CD14-positive monocyte (primary cell): ENCODE results near the gene PDPR. TPM values are rescaled to one million over a fixed set of nuclear protein-coding genes. Genes with fewer than 3 reads are reported as not detected.
"Not testable (repeated sequence)": the region's sequence is repeated elsewhere in the genome, so short reads cannot be mapped to it uniquely, and the experiment has no call there.

Source experiments
- DNase-seq, 3 donors: peaks; one replicate each; pipeline ENCODE4 v3.0.0-alpha.2; 2011 to 2022
- H2AFZ ChIP-seq: 2 replicates; pipeline ENCODE4 v1.6.0; 2012; ENCODE audit warnings: mild to moderate bottlenecking, low read depth, low read length, inconsistent platforms; ENCODE audit not compliant: insufficient read depth, poor library complexity, severe bottlenecking
- H3K27ac ChIP-seq, 2 donors: 1 replicate in 1 of 2; 2 replicates in 1 of 2; pipeline ENCODE4 v1.5.1; 2012 to 2013; ENCODE audit warnings: low read length in 2 of 2, control low read depth in 1 of 2, inconsistent platforms in 1 of 2, low read depth in 1 of 2, mild to moderate bottlenecking in 1 of 2
- H3K27me3 ChIP-seq, 2 donors: one replicate each; pipeline versions ENCODE4 v1.6.0 to v1.6.1; 2011 to 2013; ENCODE audit warnings: low read length in 2 of 2; ENCODE audit not compliant: control insufficient read depth in 2 of 2, insufficient read depth in 2 of 2
- H3K36me3 ChIP-seq, 2 donors: replicated peaks in 1 of 2; 1 replicate in 1 of 2; 2 replicates in 1 of 2; pipeline versions ENCODE4 v1.5.1 to v1.6.1; 2012 to 2013; ENCODE audit warnings: low read length in 2 of 2, control low read depth in 1 of 2, inconsistent platforms in 1 of 2, mild to moderate bottlenecking in 1 of 2; ENCODE audit not compliant: insufficient read depth in 2 of 2, control insufficient read depth in 1 of 2
- H3K4me1 ChIP-seq, 2 donors: 1 replicate in 1 of 2; 2 replicates in 1 of 2; pipeline versions ENCODE4 v1.5.1 to v1.6.1; 2012 to 2013; ENCODE audit warnings: low read length in 2 of 2, control low read depth in 1 of 2, inconsistent platforms in 1 of 2, mild to moderate bottlenecking in 1 of 2, moderate library complexity in 1 of 2; ENCODE audit not compliant: insufficient read depth in 2 of 2, control insufficient read depth in 1 of 2
- H3K4me2 ChIP-seq: replicated peaks from 2 replicates; pipeline ENCODE3; 2012; ENCODE audit warnings: low read length, moderate library complexity, mild to moderate bottlenecking; ENCODE audit not compliant: poor library complexity, severe bottlenecking; ENCODE audit errors: extremely low read depth
- H3K4me3 ChIP-seq, 3 experiments: fragments of 200-600 bp in 1 of 3; sonication (generic) in 1 of 3; replicated peaks in 1 of 3; 1 replicate in 2 of 3; 2 replicates in 1 of 3; pipeline ENCODE4 v1.5.1; 2011 to 2013; ENCODE audit warnings: low read length in 3 of 3, mild to moderate bottlenecking in 3 of 3, control low read depth in 2 of 3, low read depth in 2 of 3, inconsistent platforms in 1 of 3, moderate library complexity in 1 of 3
- H3K79me2 ChIP-seq: 2 replicates; pipeline ENCODE4 v1.6.0; 2012; ENCODE audit warnings: mild to moderate bottlenecking, control low read depth, inconsistent platforms, low read length, moderate library complexity; ENCODE audit not compliant: insufficient read depth
- H3K9ac ChIP-seq: 2 replicates; pipeline ENCODE4 v1.6.0; 2017; ENCODE audit warnings: low read length, mild to moderate bottlenecking; ENCODE audit not compliant: insufficient read depth, poor library complexity, severe bottlenecking
- H3K9me3 ChIP-seq, 2 donors: replicated peaks in 1 of 2; 1 replicate in 1 of 2; 2 replicates in 1 of 2; pipeline versions ENCODE4 v1.5.1 to v1.6.1; 2012 to 2013; ENCODE audit warnings: low read length in 2 of 2, control low read depth in 1 of 2; ENCODE audit not compliant: control insufficient read depth in 1 of 2, insufficient read depth in 1 of 2
- H4K20me1 ChIP-seq: 2 replicates; pipeline ENCODE4 v1.6.0; 2012; ENCODE audit warnings: mild to moderate bottlenecking, low read length, control low read depth, moderate library complexity; ENCODE audit not compliant: insufficient read depth
- H3K27ac Mint-ChIP-seq, 7 donors: one replicate each; pipeline ENCODE4 v1.8.0; 2020; ENCODE audit warnings: mild to moderate bottlenecking in 7 of 7, mixed read lengths in 7 of 7, moderate library complexity in 6 of 7, inconsistent platforms in 2 of 7
- H3K27me3 Mint-ChIP-seq, 3 donors: one replicate each; pipeline ENCODE4 v1.8.0; 2021 to 2022; ENCODE audit warnings: low read depth in 3 of 3, mild to moderate bottlenecking in 3 of 3, mixed read lengths in 3 of 3, moderate library complexity in 3 of 3, inconsistent platforms in 1 of 3
- H3K36me3 Mint-ChIP-seq, 2 donors: one replicate each; pipeline ENCODE4 v1.8.0; 2020; ENCODE audit warnings: mixed read lengths in 2 of 2, inconsistent platforms in 1 of 2, mild to moderate bottlenecking in 1 of 2
- H3K4me1 Mint-ChIP-seq: one replicate; pipeline ENCODE4 v1.8.0; 2020; ENCODE audit warnings: mild to moderate bottlenecking, mixed read lengths
- H3K4me3 Mint-ChIP-seq, 2 donors: one replicate each; pipeline ENCODE4 v1.8.0; 2020; ENCODE audit warnings: mild to moderate bottlenecking in 2 of 2, mixed read lengths in 2 of 2, moderate library complexity in 1 of 2
- H3K9me3 Mint-ChIP-seq, 7 donors: one replicate each; pipeline ENCODE4 v1.8.0; 2020 to 2022; ENCODE audit warnings: mixed read lengths in 7 of 7, mild to moderate bottlenecking in 6 of 7, moderate library complexity in 6 of 7, inconsistent platforms in 2 of 7
- WGBS: methylation state at CpG from one replicate; pipeline ENCODE4 v1.1.5; 2013; ENCODE audit warnings: missing lambda C conversion rate; ENCODE audit not compliant: insufficient coverage; 5-methylcytosine and 5-hydroxymethylcytosine counted together
- intact Hi-C, 2 donors: fragments of 100-400 bp; cut with micrococcal nuclease; formaldehyde crosslinking; loops; one replicate each; pipeline versions ENCODE4 v1.15.0 to v1.15.1; 2023
- polyA plus RNA-seq, 3 donors: library from polyadenylated mRNA; depleted of rRNA in 1 of 3; unstranded in 2 of 3; stranded (reverse) in 1 of 3; fragments of 300-500 nt in 2 of 3; fragments of >200 nt in 1 of 3; fragmentation: Illumina TruSeq in 2 of 3; gene quantifications; 1 replicate in 2 of 3; 2 replicates in 1 of 3; pipeline ENCODE4 v1.2.3, GENCODE V29; 2012 to 2021

PDPR gene
- polyA plus RNA-seq, 3 donors = 5.1 to 26.4 (median 5.7) TPM

DNA sequence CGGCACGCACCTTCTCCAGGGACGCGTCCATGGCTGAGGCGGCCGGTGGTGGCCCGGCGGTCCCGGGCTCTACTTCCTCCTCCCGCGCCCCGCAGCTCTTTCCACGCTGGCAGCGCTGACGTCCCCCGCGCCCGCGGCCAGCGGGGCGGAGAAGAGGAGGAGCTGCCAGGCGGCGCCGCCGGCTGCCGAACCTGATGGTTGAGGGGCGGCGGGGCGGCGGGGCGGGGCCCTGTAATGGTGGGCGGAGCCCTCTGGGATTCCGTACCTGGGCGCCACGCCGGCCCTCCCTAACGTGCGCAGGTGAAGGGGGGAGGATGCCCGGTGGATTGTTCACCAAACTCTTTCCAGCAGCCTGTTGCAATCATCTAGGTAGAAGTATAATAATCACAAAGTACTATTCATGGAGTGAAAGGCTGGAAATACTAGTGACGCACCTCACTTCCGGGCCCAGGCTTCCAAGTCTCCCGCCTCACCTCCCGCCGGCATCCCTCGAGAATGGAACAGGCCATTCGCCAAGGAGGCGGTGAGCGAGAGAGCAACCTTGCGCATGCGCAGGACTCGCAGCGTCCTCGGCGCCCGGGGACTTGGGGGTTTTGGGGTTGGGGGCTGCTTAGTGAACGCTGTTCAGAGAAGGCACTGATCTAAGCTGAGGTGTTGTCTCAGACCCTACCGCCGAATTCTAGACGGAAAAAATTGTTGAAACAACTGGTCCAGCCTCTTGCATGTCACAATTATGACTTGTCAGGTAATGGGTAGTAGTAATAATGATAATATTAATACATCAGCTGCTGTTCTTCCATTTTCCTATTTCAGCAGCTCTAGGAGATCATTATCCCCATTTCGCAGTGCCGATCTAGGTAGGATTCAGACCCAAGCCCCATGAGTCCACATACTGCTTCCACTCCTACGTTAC is 48.1 kb upstream of the PDPR start:
- H3K27me3 Mint-ChIP-seq, H4K20me1 ChIP-seq, H3K36me3 Mint-ChIP-seq, H3K9me3 ChIP-seq, H3K27me3 ChIP-seq, H3K9me3 Mint-ChIP-seq, H3K36me3 ChIP-seq, intact Hi-C loops: not testable (repeated sequence)
- H3K4me1 ChIP-seq = peaks cover 8 to 17% of the 10 kb centered on the region in 2 donors
- Mint-ChIP-seq H3K4me1 (peaks cover 15% of the 10 kb centered on the region), H3K27ac (peak overlapping the region in 3 of 7 donors; percentile 63 to 80 (median 74)), H3K4me3 (peak overlapping the region; percentile 73 to 89)
- H2AFZ ChIP-seq = peak overlapping the region; percentile 68
- H3K9ac ChIP-seq = peak overlapping the region; percentile 66
- H3K4me2 ChIP-seq = peak overlapping the region; percentile 63
- DNase-seq = peak; percentile 68 to 77 (median 69)
- peak overlapping the region; percentile 61 to 95 (median 78) for H3K4me3 ChIP-seq
- H3K79me2 ChIP-seq = peaks cover 14% of the 10 kb centered on the region
- H3K27ac ChIP-seq = peak overlapping the region in 1 of 2 donors; percentile 20
- 0% methylated on average over 23 of the region's 62 CpGs for WGBS

DNA sequence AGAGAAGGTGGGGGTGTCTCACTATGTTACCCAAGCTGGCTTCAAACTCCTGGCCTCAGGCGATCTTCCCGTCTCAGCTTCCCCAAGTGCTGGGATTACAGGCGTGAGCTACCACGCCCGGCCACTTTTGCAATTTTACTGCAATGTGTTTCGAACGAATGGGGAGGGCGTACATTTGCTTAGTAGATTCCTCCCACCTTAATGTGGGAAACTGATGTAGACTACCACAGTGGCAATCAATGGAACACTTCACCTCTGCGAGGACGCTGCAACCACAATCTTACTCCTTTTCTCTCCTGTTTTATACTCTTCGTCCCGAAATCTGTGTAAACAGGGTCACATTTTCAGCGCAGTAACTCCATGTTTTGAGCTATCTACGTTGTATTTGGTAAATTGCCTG is 47.4 kb upstream of the PDPR start:
- H3K9me3 Mint-ChIP-seq, DNase-seq, H3K4me3 ChIP-seq, H3K9ac ChIP-seq, H3K4me2 ChIP-seq, H3K27ac Mint-ChIP-seq, H3K27ac ChIP-seq, H3K36me3 Mint-ChIP-seq, H2AFZ ChIP-seq, H3K9me3 ChIP-seq, intact Hi-C loops, H3K27me3 Mint-ChIP-seq, H3K27me3 ChIP-seq, H4K20me1 ChIP-seq, H3K36me3 ChIP-seq: not testable (repeated sequence)
- no CpG with 5 or more reads among the region's 14 CpGs for WGBS
- Mint-ChIP-seq H3K4me3 (peak overlapping the region in 1 of 2 donors; percentile 49), H3K4me1 (peaks cover 15% of the 10 kb centered on the region)
- peaks cover 8 to 17% of the 10 kb centered on the region in 2 donors for H3K4me1 ChIP-seq
- peaks cover 11% of the 10 kb centered on the region for H3K79me2 ChIP-seq

DNA sequence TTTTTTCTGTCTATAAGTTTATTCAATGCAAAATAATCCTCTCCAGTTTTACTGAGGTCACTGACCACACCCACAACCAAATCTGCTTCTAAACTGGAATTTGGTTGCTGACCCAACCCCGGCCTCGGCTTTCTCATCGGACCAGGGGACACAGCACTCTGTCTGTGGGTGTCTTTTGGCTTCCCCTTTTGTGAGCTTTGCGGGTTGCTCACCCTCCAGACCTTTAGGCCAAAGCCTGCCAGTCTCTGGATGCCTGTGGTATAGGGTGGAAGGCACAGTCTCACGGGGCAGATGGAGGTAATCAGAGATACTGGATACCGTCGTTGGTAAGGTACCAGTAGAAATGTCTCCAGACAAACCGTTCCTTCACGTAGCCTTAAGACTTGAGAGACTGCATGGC is 35.1 kb upstream of the PDPR start:
- H3K4me1 ChIP-seq, H3K4me3 Mint-ChIP-seq, H3K27me3 ChIP-seq, H3K79me2 ChIP-seq, H3K27me3 Mint-ChIP-seq, H3K9me3 ChIP-seq, H3K4me3 ChIP-seq, H3K36me3 Mint-ChIP-seq, DNase-seq, H3K9me3 Mint-ChIP-seq, H4K20me1 ChIP-seq, H3K36me3 ChIP-seq, H3K27ac ChIP-seq, H3K9ac ChIP-seq, intact Hi-C loops, H3K27ac Mint-ChIP-seq, H2AFZ ChIP-seq, H3K4me1 Mint-ChIP-seq, H3K4me2 ChIP-seq: not testable (repeated sequence)
- 66% methylated on average over 8 of the region's 9 CpGs for WGBS

GRCh38 chr16:70081219-70081618 is 32.9 kb upstream of the PDPR start:
- H3K9me3 ChIP-seq, intact Hi-C loops: not testable (repeated sequence)

More at GRCh38 chr16:70081219-70081618, 32.9 kb upstream of the PDPR start:
- not testable (repeated sequence) for H3K4me1 ChIP-seq, H4K20me1 ChIP-seq, H3K27me3 ChIP-seq, H3K36me3 ChIP-seq, H3K4me2 ChIP-seq, H2AFZ ChIP-seq, H3K4me1 Mint-ChIP-seq, H3K36me3 Mint-ChIP-seq, H3K4me3 ChIP-seq, H3K4me3 Mint-ChIP-seq, H3K9ac ChIP-seq, H3K27me3 Mint-ChIP-seq, H3K79me2 ChIP-seq, H3K27ac Mint-ChIP-seq, DNase-seq, H3K9me3 Mint-ChIP-seq, H3K27ac ChIP-seq
- 100% methylated on average over 1 of the region's 7 CpGs for WGBS
